Activated naive CD4-positive, alpha-beta T cell treated with anti-CD3 and anti-CD28 coated beads, Interleukin-2, amount 50 U/mL, for 72 hours (primary cell): ENCODE data around the gene COA1. TPM values are rescaled to one million over a fixed set of nuclear protein-coding genes. Genes with fewer than 3 reads are reported as not detected.
"Not testable (repeated sequence)": the region's sequence is repeated elsewhere in the genome, so short reads cannot be mapped to it uniquely, and the experiment has no call there.

Experiments used
- ATAC-seq, 2 donors: fragments of 150-1000 bp; cut with Tn5 transposase; 2 replicates each; pipeline ENCODE4 v1.10.0; 2021; ENCODE audit warnings: mild to moderate bottlenecking in 2 of 2, moderate library complexity in 2 of 2
- DNase-seq, 2 donors: peaks; one replicate each; pipeline ENCODE4 v3.0.0; 2021 to 2022; ENCODE audit warnings: low spot score in 2 of 2
- H3K27ac Mint-ChIP-seq, 2 donors: one replicate each; pipeline ENCODE4 v1.8.0; 2022; ENCODE audit warnings: mild to moderate bottlenecking in 2 of 2, mixed read lengths in 2 of 2
- H3K36me3 Mint-ChIP-seq, 2 donors: one replicate each; pipeline ENCODE4 v1.8.0; 2022; ENCODE audit warnings: mixed read lengths in 2 of 2
- H3K9me3 Mint-ChIP-seq, 2 donors: one replicate each; pipeline ENCODE4 v1.8.0; 2022; ENCODE audit warnings: mixed read lengths in 2 of 2
- total RNA-seq, 2 donors: library from RNA; stranded (reverse); gene quantifications; one replicate each; pipeline ENCODE4 v1.2.3, GENCODE V29; 2022

Gene COA1
- total RNA-seq, 2 donors from 2014 or later: 31.9 to 72.4 TPM

GRCh38 chr7:43618073-43618472, 111.2 kb downstream of the COA1 start:
- DNase-seq: no peak
- no peaks in the 10 kb centered on the region for H3K9me3 Mint-ChIP-seq
- H3K36me3 Mint-ChIP-seq: peaks cover 6 to 32% of the 10 kb centered on the region in 2 donors
- H3K27ac Mint-ChIP-seq: no peak overlapping the region
- no peak for ATAC-seq

DNA sequence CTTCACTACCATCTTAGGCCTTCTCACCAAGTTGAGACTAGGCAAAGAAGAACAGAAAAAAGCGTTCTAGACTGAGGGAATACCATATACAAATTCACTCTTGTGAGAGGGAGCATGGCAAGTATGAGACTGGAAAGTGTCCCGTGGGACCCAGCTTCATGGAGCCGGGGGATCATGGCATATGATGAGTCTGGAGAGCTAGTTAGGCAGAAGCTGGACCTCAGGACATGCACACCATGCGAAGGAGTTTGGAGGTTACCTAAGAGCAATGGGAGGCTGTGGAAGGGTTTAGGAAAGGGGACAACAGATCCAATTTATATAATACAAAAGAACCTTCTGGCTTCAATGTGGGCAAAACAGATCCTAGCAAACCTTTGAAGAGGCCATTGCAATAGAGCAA, 112.3 kb downstream of the COA1 start:
- peaks cover 6 to 30% of the 10 kb centered on the region in 2 donors for H3K36me3 Mint-ChIP-seq
- no peaks in the 10 kb centered on the region for H3K9me3 Mint-ChIP-seq

GRCh38 chr7:43615558-43616145, 113.7 kb downstream of the COA1 start:
- no peak for ATAC-seq
- DNase-seq: no peak
- Mint-ChIP-seq H3K27ac (peak overlapping the region; percentile 55 to 93), H3K9me3 (no peaks in the 10 kb centered on the region), H3K36me3 (peaks cover 6 to 33% of the 10 kb centered on the region in 2 donors)

More for the DNA sequence above, 112.3 kb downstream of the COA1 start:
- DNase-seq (no peak), ATAC-seq (no peak)
- no peak overlapping the region for H3K27ac Mint-ChIP-seq

DNA sequence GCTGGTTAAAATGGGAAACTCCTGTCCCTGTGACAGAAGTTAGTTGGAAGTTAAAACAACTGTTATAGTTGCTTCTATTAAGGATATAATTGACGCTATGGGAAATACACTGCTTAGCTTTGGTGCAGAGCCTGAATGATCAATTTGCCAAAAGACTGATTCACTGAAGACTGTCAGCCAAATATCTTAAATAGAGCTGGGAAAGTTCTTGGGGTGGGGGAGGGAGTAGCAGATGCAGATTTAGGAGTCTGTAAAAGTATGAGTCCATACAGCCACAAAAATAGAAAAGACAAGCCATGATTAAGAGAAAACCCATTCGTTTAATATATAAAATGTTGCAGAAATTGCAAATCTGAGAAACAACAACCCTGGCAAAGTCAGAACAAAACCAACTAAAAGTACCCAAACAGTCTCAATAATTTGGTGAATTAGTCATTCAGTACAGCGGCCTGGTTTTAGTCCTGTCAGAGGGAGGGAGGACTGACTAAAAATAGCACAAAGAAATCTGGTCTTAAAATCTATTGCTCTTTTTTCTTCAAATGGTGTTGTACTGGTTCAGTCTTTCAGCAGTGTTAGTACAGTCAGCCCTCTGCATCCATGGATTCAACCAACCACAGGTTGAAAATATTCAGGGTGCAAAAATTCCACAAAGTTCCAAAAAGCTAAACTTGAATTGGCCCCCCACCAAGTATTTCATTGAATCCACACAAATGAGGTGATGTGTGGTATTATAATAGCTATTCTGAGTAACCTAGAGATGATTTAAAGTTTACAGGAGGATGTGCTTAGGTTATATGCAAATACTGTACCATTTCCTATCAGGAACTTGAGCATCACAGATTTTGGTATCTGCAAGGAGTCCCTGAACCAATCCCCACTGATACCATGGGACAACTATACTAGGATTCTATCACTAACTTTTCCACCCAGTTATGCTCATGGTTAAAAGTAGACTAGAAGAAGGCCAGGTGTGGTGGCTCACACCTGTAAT, 116.4 kb downstream of the COA1 start:
- no peaks in the 10 kb centered on the region for H3K9me3 Mint-ChIP-seq
- ATAC-seq (peak; percentile 85 to 91), DNase-seq (no peak)
- H3K36me3 Mint-ChIP-seq: peaks cover 24 to 50% of the 10 kb centered on the region in 2 donors
- H3K27ac Mint-ChIP-seq: peak overlapping the region; percentile 70 to 83

- peak; percentile 37 to 60 for ATAC-seq
- Mint-ChIP-seq H3K36me3 (peaks cover 24 to 50% of the 10 kb centered on the region in 2 donors), H3K9me3 (no peaks in the 10 kb centered on the region), H3K27ac (peak overlapping the region; percentile 70 to 83)
- no peak for DNase-seq
These were observed 117.2 kb downstream of the COA1 start for GRCh38 chr7:43612128-43612527.

GRCh38 chr7:43609097-43609496, 120.2 kb downstream of the COA1 start:
- Mint-ChIP-seq H3K9me3 (no peaks in the 10 kb centered on the region), H3K36me3 (peaks cover 18 to 41% of the 10 kb centered on the region in 2 donors), H3K27ac (peak overlapping the region in 1 of 2 donors; percentile 59)
- ATAC-seq (no peak), DNase-seq (no peak)

DNA sequence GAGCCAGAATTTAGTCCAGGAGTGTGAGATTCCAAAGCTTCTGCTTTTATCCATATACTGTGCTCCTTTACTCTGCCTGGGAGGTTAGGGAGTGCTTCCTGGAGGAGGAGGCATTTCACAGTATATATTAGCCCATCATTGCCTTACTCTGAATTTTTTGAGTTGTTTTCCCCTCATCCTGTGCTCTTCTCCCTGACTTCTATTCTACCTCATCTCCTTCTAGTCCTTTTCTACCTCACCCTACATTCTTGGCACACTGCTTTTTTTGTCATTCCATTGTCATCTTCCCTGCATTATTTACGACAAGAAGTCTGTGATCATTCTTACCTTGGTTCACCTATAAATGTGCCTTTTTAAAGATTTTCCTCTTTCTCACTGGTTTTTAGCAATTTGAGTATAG, 125.1 kb downstream of the COA1 start:
- DNase-seq (no peak), ATAC-seq (no peak)
- Mint-ChIP-seq H3K27ac (peak overlapping the region in 1 of 2 donors; percentile 6), H3K36me3 (peaks cover 12 to 32% of the 10 kb centered on the region in 2 donors), H3K9me3 (no peaks in the 10 kb centered on the region)

DNA sequence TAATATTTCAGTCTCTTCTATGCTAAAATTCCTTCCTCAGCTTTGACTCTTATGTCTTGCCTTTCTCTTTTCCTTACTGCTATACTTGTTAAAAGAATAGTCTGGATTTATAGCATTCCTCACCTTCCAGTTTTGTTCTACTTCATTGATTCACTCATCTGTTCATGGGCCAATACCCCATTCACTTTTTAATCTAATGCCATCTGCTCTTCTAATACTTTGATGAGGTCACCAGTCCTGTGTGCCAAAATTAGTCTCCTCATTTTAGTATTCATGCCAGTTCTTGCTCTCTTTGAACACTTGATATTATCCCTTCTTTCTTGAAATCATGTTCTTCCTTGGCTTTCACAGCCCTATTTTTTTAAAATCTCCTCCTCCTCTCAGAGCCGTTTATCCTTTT, 127.1 kb downstream of the COA1 start:
- H3K9me3 Mint-ChIP-seq: no peaks in the 10 kb centered on the region
- DNase-seq: no peak
- ATAC-seq: no peak
- H3K27ac Mint-ChIP-seq: no peak overlapping the region
- peaks cover 0 to 31% of the 10 kb centered on the region in 2 donors for H3K36me3 Mint-ChIP-seq

- no peaks in the 10 kb centered on the region for H3K9me3 Mint-ChIP-seq
- peaks cover 0 to 46% of the 10 kb centered on the region in 2 donors for H3K36me3 Mint-ChIP-seq
- no peak overlapping the region for H3K27ac Mint-ChIP-seq
- DNase-seq (no peak), ATAC-seq (no peak)
These were observed 129.3 kb downstream of the COA1 start for GRCh38 chr7:43600056-43600455.

DNA sequence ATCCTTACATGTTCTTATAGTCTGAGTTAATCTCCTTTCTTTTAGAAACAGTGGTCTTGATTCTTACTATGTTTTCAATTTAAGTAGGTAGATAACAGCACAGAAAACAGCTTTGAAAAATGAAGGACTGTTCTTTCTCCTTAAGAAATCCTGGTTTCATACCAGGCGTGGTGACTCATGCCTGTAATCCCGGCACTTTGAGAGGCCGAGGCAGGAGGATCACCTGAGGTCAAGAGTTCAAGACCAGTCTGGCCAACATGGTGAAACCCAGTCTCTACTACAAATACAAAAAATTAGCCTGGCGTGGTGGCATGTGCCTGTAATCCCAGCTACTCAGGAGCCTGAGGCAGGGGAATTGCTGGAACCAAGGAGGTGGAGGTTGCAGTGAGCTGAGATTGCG, 132.9 kb downstream of the COA1 start:
- not testable (repeated sequence) for H3K27ac Mint-ChIP-seq, DNase-seq, ATAC-seq, H3K9me3 Mint-ChIP-seq
- peaks cover 0 to 37% of the 10 kb centered on the region in 2 donors for H3K36me3 Mint-ChIP-seq

DNA sequence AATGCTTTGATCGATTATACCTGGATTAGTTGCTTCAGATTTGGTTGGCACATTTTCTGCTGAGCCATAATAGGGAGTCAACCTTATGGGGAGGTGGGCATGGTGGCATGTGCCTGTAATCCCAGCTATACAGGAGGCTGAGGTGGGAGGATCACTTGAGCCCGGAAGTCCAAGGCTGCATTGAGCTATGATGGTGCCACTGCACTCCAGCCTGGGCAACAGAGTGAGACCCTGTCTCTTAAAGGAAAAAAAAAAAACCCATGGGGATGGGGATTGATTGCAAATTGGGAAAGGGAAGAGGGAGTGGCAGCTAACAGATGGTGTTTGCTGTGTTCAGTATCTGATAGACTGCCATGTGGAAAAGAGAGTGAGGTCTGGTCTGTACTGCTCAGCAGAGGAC, 135.3 kb downstream of the COA1 start:
- H3K27ac Mint-ChIP-seq: peak overlapping the region; percentile 67 to 81
- no peaks in the 10 kb centered on the region for H3K9me3 Mint-ChIP-seq
- no peak for ATAC-seq
- DNase-seq: no peak
- H3K36me3 Mint-ChIP-seq: peaks cover 0 to 26% of the 10 kb centered on the region in 2 donors

- Mint-ChIP-seq H3K27ac (no peak overlapping the region), H3K36me3 (peaks cover 0 to 25% of the 10 kb centered on the region in 2 donors)
These were observed 136.3 kb downstream of the COA1 start for GRCh38 chr7:43593010-43593409.

DNA sequence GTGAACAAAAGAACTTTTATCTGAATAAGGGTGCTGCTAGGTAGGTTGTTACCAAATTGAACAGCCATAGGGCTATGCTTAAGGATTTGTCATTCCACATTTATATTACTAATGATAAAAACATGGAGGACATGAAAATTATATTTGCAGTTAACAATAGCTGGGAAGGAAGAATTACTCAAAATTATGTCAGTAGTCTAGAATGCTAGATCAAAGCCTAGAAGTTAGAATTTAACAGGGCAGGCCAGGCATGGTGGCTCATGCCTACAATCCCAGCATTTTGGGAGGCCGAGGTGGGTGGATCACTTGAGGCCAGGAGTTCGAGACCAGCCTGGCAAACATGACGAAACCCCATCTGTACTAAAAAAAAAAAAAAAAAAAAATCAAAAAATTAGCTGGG, 137.0 kb downstream of the COA1 start:
- Mint-ChIP-seq H3K27ac (peak overlapping the region; percentile 72 to 81), H3K9me3 (no peaks in the 10 kb centered on the region), H3K36me3 (peaks cover 0 to 22% of the 10 kb centered on the region in 2 donors)
- ATAC-seq (no peak), DNase-seq (no peak)

More at GRCh38 chr7:43593010-43593409, 136.3 kb downstream of the COA1 start:
- peak in 1 of 2 donors; percentile 19 for ATAC-seq
- DNase-seq: no peak
- no peaks in the 10 kb centered on the region for H3K9me3 Mint-ChIP-seq

GRCh38 chr7:43591558-43592180, 137.7 kb downstream of the COA1 start:
- Mint-ChIP-seq H3K36me3 (peaks cover 0 to 16% of the 10 kb centered on the region in 2 donors), H3K9me3 (no peaks in the 10 kb centered on the region), H3K27ac (peak overlapping the region; percentile 72 to 81)
- DNase-seq: no peak
- peak; percentile 56 to 58 for ATAC-seq

DNA sequence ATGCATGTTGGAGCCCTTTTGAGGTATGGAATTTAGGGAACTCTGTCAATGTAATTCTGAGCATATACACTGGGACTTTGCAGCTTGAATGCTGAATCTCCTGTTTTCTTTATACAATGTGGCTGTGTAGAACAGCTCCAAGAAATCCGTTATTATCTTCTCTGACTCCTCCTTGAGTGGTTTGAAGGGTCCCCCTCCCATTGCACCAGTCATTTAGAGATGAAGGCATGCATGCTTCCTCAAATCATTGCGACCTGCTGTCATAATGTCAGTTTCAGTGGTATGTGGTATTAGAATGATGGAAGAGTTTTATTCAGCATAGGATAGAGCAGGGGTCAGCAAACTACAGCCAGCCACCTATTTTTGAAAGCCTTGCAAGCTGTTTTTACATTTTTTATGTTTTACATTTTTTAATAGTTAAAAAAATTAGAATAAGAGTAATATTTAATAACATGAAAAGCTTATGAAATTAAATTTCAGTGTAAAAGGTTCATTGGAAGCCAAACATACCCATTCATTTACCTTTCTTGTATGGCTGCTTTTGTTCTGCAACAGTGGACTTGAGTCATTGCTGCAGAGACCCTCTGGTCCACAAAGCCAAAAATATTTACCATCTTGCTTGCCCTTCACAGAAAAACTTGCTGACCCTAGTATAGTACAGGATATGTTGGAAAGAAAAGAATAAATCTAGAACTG, 138.3 kb downstream of the COA1 start:
- peak; percentile 73 to 78 for ATAC-seq
- DNase-seq: peak; percentile 45 to 62
- no peaks in the 10 kb centered on the region for H3K9me3 Mint-ChIP-seq
- H3K27ac Mint-ChIP-seq: peak overlapping the region; percentile 61 to 72
- H3K36me3 Mint-ChIP-seq: peaks cover 0 to 12% of the 10 kb centered on the region in 2 donors

- no peak for DNase-seq
- no peak for ATAC-seq
- Mint-ChIP-seq H3K27ac (no peak overlapping the region), H3K9me3 (no peaks in the 10 kb centered on the region), H3K36me3 (peaks cover 0 to 6% of the 10 kb centered on the region in 2 donors)
These were observed 139.6 kb downstream of the COA1 start for GRCh38 chr7:43589728-43590127.
